Measurements from ENCODE around the gene DCDC2C.

DNA sequence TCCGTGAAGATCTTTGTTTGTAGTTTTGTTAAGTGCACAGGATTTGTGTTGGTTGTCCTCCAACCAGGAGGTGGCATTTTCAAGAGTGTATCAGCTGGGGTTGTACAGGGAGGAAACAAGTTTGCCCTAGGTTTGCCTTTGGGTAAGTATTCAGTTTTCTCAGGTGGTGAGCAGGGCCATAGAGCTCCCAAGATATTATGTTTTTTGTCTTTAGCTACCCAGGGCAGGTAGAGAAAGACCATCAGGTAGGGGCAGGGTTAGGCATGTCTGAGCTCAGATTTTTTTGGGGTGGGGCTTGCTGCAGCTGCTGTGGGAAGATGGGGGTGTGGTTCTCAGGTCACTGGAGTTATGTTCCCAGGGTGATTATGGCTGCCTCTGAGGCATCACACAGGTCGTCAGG lies 191.6 kb downstream of the DCDC2C start:
- TF ChIP-seq MYC (IDR thresholded peaks at IDR 0.05; ENCODE audit: low read depth, low read length): no peak
- TF ChIP-seq MYC (CRISPR knock-in tag; IDR thresholded peaks at IDR 0.05; ENCODE audit: borderline replicate concordance, low read depth): no peak
- TF ChIP-seq SIN3A (IDR thresholded peaks at IDR 0.05; ENCODE audit: borderline replicate concordance in 2 of 2, control insufficient read depth in 1 of 2, low read depth in 2 of 2, low read length in 2 of 2): no peak
- TF ChIP-seq, protein P1, sequence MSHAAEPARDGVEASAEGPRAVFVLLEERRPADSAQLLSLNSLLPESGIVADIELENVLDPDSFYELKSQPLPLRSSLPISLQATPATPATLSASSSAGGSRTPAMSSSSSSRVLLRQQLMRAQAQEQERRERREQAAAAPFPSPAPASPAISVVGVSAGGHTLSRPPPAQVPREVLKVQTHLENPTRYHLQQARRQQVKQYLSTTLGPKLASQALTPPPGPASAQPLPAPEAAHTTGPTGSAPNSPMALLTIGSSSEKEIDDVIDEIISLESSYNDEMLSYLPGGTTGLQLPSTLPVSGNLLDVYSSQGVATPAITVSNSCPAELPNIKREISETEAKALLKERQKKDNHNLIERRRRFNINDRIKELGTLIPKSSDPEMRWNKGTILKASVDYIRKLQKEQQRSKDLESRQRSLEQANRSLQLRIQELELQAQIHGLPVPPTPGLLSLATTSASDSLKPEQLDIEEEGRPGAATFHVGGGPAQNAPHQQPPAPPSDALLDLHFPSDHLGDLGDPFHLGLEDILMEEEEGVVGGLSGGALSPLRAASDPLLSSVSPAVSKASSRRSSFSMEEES (CRISPR knock-in tag; IDR thresholded peaks at IDR 0.05): no peak
- TF ChIP-seq RFX5 (IDR thresholded peaks at IDR 0.05; ENCODE audit: low read depth, low read length): no peak
